NCI-H82 treated with DMSO at 0.1 percent for 48 hours (cell line): ENCODE data around the gene TUT4.

Source experiments
- DNase-seq: peaks from one replicate; lab custom pipeline; 2025; ENCODE audit not compliant: unreplicated experiment; lab: John Stamatoyannopoulos, UW

TUT4 gene

GRCh38 chr1:52534928-52535764, 17.7 kb downstream of the TUT4 start:
- no peak for DNase-seq

GRCh38 chr1:52533713-52534112, 19.2 kb downstream of the TUT4 start:
- no peak for DNase-seq

DNA sequence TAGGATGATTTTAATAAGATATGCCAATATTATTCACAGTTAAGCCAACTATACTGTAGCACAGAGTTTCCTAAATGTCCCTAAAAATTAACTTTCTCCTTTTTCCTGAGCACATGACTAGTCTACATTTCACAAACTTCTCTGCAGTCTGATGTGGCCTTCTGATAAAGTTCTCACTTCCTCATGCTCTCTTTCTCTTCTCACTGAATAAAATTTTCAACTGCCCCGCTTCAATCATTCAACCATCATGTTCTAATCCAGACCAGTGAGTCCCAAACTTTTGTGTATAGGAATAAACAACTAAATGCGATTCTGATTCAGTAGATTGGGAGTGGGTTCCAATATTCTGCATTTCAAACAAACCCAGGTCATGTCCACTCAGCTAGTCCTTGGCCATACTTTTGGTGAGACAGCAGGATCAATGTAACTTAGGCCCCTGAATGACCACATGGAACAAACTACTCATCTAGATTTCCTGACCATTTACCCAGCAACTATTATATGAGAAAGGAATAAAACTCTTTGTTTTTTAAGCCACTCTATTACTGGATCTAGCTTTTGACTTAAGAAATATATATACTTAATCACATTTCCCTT, 20.1 kb downstream of the TUT4 start:
- no peak for DNase-seq

GRCh38 chr1:52532247-52532646, 20.6 kb downstream of the TUT4 start:
- DNase-seq, result no peak

DNA sequence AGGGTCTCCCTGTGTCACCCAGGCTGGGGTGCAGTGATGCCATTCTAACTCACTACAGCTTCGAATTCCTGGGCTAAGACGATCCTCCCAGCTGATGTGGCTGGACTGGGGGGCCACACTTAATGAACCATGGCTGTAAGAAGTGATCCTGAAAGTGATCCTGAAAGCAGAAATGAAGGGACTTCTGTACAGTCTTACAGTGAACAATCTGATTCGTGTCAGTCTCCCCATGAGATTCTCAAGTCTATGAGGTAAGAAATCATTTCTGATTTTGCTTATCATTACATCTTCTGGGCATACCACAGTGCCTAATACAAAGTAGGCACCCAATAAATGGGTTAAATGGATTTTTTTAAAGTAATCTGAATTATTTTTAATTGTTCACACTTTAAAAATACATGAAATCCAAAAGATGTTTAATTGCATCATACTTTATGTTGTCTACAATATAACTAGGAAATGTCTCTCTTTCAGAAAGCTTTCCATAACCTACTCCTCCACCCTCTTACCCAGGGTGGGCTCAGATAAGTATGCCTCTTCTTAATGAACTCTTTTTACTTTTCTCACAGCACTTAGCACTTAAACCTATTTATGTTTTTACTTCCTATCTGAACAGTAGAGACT, 21.5 kb downstream of the TUT4 start:
- DNase-seq, result no peak

DNA sequence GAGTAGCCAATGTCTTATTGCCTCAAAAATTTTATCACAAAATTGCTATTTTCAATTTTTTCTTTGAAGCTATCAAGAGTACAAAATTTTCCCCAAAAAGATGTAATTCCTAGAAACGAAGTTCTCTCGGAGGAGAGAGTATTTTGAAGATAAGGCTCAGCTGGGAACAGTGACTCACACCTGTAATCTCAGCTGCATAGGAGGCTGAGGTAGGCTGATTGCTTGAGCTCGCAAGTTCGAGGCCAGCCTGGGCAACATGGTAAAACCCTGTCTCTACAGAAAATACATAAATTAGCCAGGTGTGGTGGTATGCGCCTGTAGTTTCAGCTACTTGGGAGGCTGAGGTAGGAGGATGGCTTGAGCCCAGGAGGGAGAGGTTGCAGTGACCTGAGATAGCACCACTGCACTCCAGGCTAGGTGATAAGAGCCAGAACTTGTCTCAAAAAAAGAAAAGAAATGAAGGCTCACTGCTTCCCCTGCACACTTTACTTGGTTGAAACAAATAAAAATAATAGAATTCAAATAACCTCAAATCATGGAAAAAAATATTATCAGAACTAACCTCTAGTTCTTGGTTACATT, 22.2 kb downstream of the TUT4 start:
- no peak for DNase-seq

- DNase-seq, result no peak
Observed at GRCh38 chr1:52523376-52523775, 29.5 kb downstream of the TUT4 start.

DNA sequence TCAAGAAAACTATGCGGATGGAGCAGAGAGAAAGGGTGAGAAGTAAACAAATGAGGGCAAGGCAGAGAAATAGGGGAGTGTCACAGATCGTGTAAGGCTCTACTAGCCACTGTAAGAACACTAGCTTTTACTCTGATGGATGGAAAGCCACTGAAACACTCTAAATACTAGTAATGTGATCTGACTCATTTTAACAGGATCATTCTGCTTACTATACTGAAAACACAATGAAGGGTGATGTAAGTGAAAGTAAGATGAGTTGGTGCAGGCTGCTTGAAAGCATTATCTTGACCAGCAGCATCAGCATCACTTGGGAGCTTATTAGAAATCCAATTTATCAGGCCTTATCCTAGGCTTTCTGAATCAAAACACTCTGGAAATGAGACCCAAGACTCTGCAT, 32.7 kb downstream of the TUT4 start:
- peak; percentile 82 for DNase-seq

GRCh38 chr1:52518962-52519361, 33.9 kb downstream of the TUT4 start:
- DNase-seq, result no peak

GRCh38 chr1:52511851-52512615, 40.9 kb downstream of the TUT4 start:
- DNase-seq, result no peak

GRCh38 chr1:52511439-52511838, 41.5 kb downstream of the TUT4 start:
- no peak for DNase-seq

- DNase-seq, result no peak
Observed at GRCh38 chr1:52506920-52507546, 45.9 kb downstream of the TUT4 start.

GRCh38 chr1:52506349-52506748, 46.5 kb downstream of the TUT4 start:
- DNase-seq, result no peak

- no peak for DNase-seq
Observed at GRCh38 chr1:52504720-52505119, 48.2 kb downstream of the TUT4 start.

- no peak for DNase-seq
Observed at GRCh38 chr1:52503706-52504105, 49.2 kb downstream of the TUT4 start.

GRCh38 chr1:52502789-52503188, 50.1 kb downstream of the TUT4 start:
- no peak for DNase-seq

DNA sequence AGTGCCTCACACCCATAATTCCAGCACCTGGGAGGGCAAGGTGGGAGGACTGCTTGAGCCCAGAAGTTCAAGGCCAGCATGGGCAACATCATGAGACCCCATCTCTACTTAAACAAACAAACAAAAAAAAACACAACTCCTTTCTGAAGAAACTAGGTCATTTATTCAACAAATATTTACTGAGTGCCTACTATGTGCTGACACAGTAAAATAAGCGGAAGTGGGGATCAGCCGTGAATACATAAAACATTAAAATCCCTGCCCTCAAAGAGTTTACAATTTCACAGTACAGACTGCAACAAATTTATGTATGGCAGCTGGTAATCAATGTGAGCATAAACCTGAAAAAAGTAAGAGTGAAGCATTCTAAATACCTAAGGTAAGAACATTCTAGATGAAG, 65.3 kb downstream of the TUT4 start:
- no peak for DNase-seq

GRCh38 chr1:52482326-52483004, 70.4 kb downstream of the TUT4 start:
- no peak for DNase-seq

DNA sequence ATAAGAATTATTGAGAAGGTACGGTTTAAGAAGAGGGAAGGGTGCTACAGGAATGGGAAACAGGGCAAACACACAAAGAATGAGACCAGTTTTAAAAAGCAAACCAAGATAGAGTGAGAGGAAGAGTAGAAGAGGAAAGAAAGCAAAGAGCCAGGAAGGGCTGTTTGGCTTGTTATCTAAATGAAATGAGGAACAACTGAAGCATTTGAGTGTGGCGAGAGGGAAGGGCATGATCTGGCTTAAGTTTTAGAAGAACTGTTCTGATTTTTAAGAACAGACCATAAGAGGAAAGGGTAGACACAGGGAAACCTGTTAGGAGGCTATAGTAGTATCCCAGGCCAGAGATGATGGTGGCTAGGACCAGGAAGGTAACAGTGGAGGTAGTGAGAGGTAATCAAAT, 73.8 kb downstream of the TUT4 start:
- DNase-seq, result no peak

DNA sequence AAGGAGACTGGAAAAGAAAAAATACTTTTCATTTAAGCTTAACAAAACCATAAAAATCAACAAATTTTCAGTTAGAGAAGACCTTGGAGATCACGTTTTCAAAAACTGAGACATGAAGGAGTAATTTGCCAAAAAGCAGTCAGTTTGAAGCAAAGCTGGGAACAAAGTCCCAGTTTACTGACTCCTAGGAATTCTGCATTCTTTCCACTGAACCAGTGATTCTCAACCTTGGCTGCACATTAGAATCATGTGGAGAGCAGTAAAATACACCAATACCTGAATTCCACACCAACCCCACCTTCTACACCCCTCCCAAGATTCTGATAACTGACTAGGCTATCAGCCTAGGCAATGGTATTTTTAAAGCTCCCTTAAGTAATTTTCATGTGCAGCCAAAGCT, 75.0 kb downstream of the TUT4 start:
- DNase-seq, result no peak
